PFSK-1 (cell line): ENCODE results near the gene NKX6-2.

Source experiments
- POLR2AphosphoS5 ChIP-seq: IDR thresholded peaks from 2 replicates; pipeline ENCODE4 v1.6.1; 2012; ENCODE audit warnings: low read depth, mild to moderate bottlenecking, control low read depth, low read length, moderate library complexity
- TF ChIP-seq, protein P1 (sequence below), 2 experiments: IDR thresholded peaks; 2 replicates each; pipeline versions ENCODE4 v1.6.1 to v1.8.0; 2011 to 2012; ENCODE audit warnings: low read depth in 2 of 2, low read length in 2 of 2, control low read depth in 1 of 2, inconsistent platforms in 1 of 2, mild to moderate bottlenecking in 1 of 2, moderate library complexity in 1 of 2; ENCODE audit not compliant: insufficient read depth in 1 of 2

DNA sequence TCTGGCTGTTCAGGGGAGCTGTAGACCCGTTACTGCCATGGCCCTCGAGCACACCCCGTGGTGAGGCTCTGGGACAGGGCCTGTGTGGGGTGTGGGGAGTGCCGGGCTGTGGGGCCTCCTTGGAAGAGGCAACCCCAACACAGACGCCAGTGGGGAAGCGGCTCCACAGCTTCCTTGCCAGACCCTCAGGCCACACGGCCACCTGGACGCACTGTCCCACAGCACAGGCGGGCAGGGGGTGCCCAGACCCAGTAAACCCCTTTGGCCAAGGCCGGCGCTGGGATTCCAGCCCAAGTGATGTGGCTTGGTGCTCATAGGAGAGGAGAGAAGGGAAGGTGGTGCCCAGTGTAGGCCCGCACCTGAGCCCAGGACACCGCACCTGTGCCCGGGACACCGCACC lies 12.9 kb upstream of the NKX6-2 start:
- TF ChIP-seq, protein P1, sequence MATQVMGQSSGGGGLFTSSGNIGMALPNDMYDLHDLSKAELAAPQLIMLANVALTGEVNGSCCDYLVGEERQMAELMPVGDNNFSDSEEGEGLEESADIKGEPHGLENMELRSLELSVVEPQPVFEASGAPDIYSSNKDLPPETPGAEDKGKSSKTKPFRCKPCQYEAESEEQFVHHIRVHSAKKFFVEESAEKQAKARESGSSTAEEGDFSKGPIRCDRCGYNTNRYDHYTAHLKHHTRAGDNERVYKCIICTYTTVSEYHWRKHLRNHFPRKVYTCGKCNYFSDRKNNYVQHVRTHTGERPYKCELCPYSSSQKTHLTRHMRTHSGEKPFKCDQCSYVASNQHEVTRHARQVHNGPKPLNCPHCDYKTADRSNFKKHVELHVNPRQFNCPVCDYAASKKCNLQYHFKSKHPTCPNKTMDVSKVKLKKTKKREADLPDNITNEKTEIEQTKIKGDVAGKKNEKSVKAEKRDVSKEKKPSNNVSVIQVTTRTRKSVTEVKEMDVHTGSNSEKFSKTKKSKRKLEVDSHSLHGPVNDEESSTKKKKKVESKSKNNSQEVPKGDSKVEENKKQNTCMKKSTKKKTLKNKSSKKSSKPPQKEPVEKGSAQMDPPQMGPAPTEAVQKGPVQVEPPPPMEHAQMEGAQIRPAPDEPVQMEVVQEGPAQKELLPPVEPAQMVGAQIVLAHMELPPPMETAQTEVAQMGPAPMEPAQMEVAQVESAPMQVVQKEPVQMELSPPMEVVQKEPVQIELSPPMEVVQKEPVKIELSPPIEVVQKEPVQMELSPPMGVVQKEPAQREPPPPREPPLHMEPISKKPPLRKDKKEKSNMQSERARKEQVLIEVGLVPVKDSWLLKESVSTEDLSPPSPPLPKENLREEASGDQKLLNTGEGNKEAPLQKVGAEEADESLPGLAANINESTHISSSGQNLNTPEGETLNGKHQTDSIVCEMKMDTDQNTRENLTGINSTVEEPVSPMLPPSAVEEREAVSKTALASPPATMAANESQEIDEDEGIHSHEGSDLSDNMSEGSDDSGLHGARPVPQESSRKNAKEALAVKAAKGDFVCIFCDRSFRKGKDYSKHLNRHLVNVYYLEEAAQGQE (IDR thresholded peaks at IDR 0.05; ENCODE audit: insufficient read depth in 1 of 2, low read depth in 2 of 2, low read length in 2 of 2): no peak
- TF ChIP-seq POLR2AphosphoS5: no peak
